SK-N-SH (cell line): ENCODE results near the gene ECEL1. TPM values are rescaled to one million over a fixed set of nuclear protein-coding genes. Genes with fewer than 3 reads are reported as not detected.
A peak's percentile ranks its signal among the peaks of the same experiment; 100 is the strongest.
"Not testable (repeated sequence)": the region's sequence is repeated elsewhere in the genome, so short reads cannot be mapped to it uniquely, and the experiment has no call there.

Experiments used
- CTCF ChIA-PET: fragments of 300-600, 350-600 bp; formaldehyde crosslinking; extraction: SDS; loops from one replicate; lab custom pipeline; 2021; lab: Yijun Ruan, JAX
- POLR2A ChIA-PET: fragments of 350-600 bp; sonication (Branson Sonifier 250); formaldehyde crosslinking; extraction: SDS; loops from one replicate; lab custom pipeline; 2020; ENCODE audit warnings: antibody characterized with exemption, inconsistent platforms; lab: Yijun Ruan, JAX
- DNase-seq: peaks from one replicate; pipeline ENCODE4 v3.0.0; 2012
- H2AFZ ChIP-seq: fragments of 200-600 bp; sonication (generic); 2 replicates; pipeline ENCODE4 v1.8.1; 2016; ENCODE audit warnings: antibody characterized with exemption, mild to moderate bottlenecking, low read depth
- H3F3A ChIP-seq: fragments of 200-600 bp; sonication (generic); replicated peaks from 2 replicates; pipeline ENCODE3; 2016; ENCODE audit warnings: antibody characterized with exemption, mild to moderate bottlenecking; ENCODE audit not compliant: insufficient read depth
- H3K27ac ChIP-seq, 2 experiments: fragments of 200-500 bp in 1 of 2; fragments of 200-600 bp in 1 of 2; sonication (Bioruptor generic) in 1 of 2; sonication (generic), shearing (Covaris generic) in 1 of 2; 2 replicates each; pipeline versions ENCODE4 v1.5.1 to v1.6.1; 2014 to 2016; ENCODE audit warnings: low read depth in 2 of 2, inconsistent platforms in 1 of 2, low read length in 1 of 2, mild to moderate bottlenecking in 1 of 2, mixed read lengths in 1 of 2
- H3K27me3 ChIP-seq: fragments of 200-600 bp; sonication (generic), shearing (Covaris generic); 2 replicates; pipeline ENCODE4 v1.6.1; 2016; ENCODE audit warnings: mixed run types; ENCODE audit not compliant: insufficient read depth
- H3K36me3 ChIP-seq, 2 experiments: fragments of 200-500 bp in 1 of 2; fragments of 200-600 bp in 1 of 2; sonication (Bioruptor generic) in 1 of 2; sonication (generic) in 1 of 2; replicated peaks in 1 of 2; 2 replicates each; pipeline versions ENCODE3 to v1.5.1; 2014 to 2016; ENCODE audit warnings: low read length in 1 of 2, mild to moderate bottlenecking in 1 of 2; ENCODE audit not compliant: insufficient read depth in 2 of 2, control insufficient read depth in 1 of 2
- H3K4me1 ChIP-seq, 2 experiments: fragments of 200-500 bp in 1 of 2; fragments of 200-600 bp in 1 of 2; sonication (Bioruptor generic) in 1 of 2; sonication (generic), shearing (Covaris generic) in 1 of 2; 2 replicates each; pipeline versions ENCODE4 v1.5.1 to v1.6.1; 2014 to 2016; ENCODE audit warnings: low read depth in 1 of 2, low read length in 1 of 2, mixed run types in 1 of 2; ENCODE audit not compliant: insufficient read depth in 2 of 2, control insufficient read depth in 1 of 2
- H3K4me2 ChIP-seq: fragments of 200-600 bp; sonication (generic), shearing (Covaris generic); 2 replicates; pipeline ENCODE4 v1.6.1; 2017; ENCODE audit warnings: mixed run types
- H3K4me3 ChIP-seq, 2 experiments: fragments of 200-500 bp in 1 of 2; fragments of 200-600 bp in 1 of 2; sonication (Bioruptor generic) in 1 of 2; sonication (generic), shearing (Covaris generic) in 1 of 2; 2 replicates each; pipeline versions ENCODE4 v1.5.1 to v1.8.1; 2014 to 2016; ENCODE audit warnings: low read depth in 2 of 2, inconsistent platforms in 1 of 2, low read length in 1 of 2, mild to moderate bottlenecking in 1 of 2, mixed read lengths in 1 of 2, moderate library complexity in 1 of 2
- H3K79me2 ChIP-seq: fragments of 200-600 bp; sonication (generic); 2 replicates; pipeline ENCODE4 v1.8.1; 2017; ENCODE audit warnings: mild to moderate bottlenecking; ENCODE audit not compliant: insufficient read depth
- H3K9ac ChIP-seq: fragments of 200-600 bp; sonication (generic); 2 replicates; pipeline ENCODE4 v1.6.1; 2017; ENCODE audit warnings: mixed run types
- H3K9me2 ChIP-seq: fragments of 200-600 bp; sonication (generic); 2 replicates; pipeline ENCODE4 v1.6.1; 2017; ENCODE audit warnings: mixed run types
- H3K9me3 ChIP-seq: fragments of 200-600 bp; sonication (generic); 2 replicates; pipeline ENCODE4 v1.6.1; 2017; ENCODE audit warnings: mixed run types, mild to moderate bottlenecking, moderate library complexity
- H4K20me1 ChIP-seq: fragments of 200-600 bp; sonication (generic); 2 replicates; pipeline ENCODE4 v1.6.1; 2017; ENCODE audit warnings: mild to moderate bottlenecking, mixed run types; ENCODE audit not compliant: insufficient read depth
- CTCF ChIP-seq: fragments of 200-600 bp; sonication (generic); IDR thresholded peaks from 2 replicates; pipeline ENCODE4 v1.6.1; 2017; ENCODE audit warnings: antibody characterized with exemption, mild to moderate bottlenecking, moderate library complexity
- ELF1 ChIP-seq: IDR thresholded peaks from 2 replicates; pipeline ENCODE4 v1.4.0; 2012
- EZH2phosphoT487 ChIP-seq: fragments of 200-600 bp; sonication (generic); IDR thresholded peaks from 2 replicates; pipeline ENCODE4 v1.6.1; 2017; ENCODE audit warnings: low read depth, mixed run types, mild to moderate bottlenecking, antibody characterized with exemption, moderate library complexity, borderline replicate concordance
- FOSL2 ChIP-seq: IDR thresholded peaks from 2 replicates; pipeline ENCODE4 v1.4.0; 2012; ENCODE audit warnings: low read depth, mild to moderate bottlenecking, moderate library complexity, borderline replicate concordance
- FOXJ3 ChIP-seq: sonication (generic); formaldehyde crosslinking; IDR thresholded peaks from 2 replicates; pipeline ENCODE4 v1.5.1; 2020; ENCODE audit warnings: mild to moderate bottlenecking, missing genetic modification reagents
- FOXM1 ChIP-seq: IDR thresholded peaks from 2 replicates; pipeline ENCODE4 v1.4.0; 2012; ENCODE audit warnings: low read depth, mild to moderate bottlenecking
- GATA2 ChIP-seq: sonication (generic); formaldehyde crosslinking; IDR thresholded peaks from 2 replicates; pipeline ENCODE4 v1.5.0; 2020; ENCODE audit warnings: mild to moderate bottlenecking, missing genetic modification reagents
- IRF3 ChIP-seq: fragments of 150-350 bp; IDR thresholded peaks from 2 replicates; pipeline ENCODE4 v1.6.1; 2016; ENCODE audit warnings: mild to moderate bottlenecking, low read depth, low read length
- JUND ChIP-seq: IDR thresholded peaks from 2 replicates; pipeline ENCODE4 v1.4.0; 2012
- MEF2A ChIP-seq: IDR thresholded peaks from 2 replicates; pipeline ENCODE4 v1.4.0; 2012; ENCODE audit warnings: low read depth, borderline replicate concordance
- MXI1 ChIP-seq: IDR thresholded peaks from 2 replicates; pipeline ENCODE4 v1.6.1; 2012; ENCODE audit warnings: mild to moderate bottlenecking, low read depth, low read length, improper control_type of control experiment
- NFIC ChIP-seq: IDR thresholded peaks from 2 replicates; pipeline ENCODE4 v1.4.0; 2012; ENCODE audit warnings: borderline replicate concordance
- PBX3 ChIP-seq: IDR thresholded peaks from 2 replicates; pipeline ENCODE4; 2012
- RCOR1 ChIP-seq: fragments of 150-350 bp; IDR thresholded peaks from 2 replicates; pipeline ENCODE4 v1.6.1; 2017; ENCODE audit warnings: antibody characterized with exemption, low read length
- RFX5 ChIP-seq: IDR thresholded peaks from 2 replicates; pipeline ENCODE4 v1.6.1; 2012; ENCODE audit warnings: mild to moderate bottlenecking, improper control_type of control experiment, low read length
- SMC3 ChIP-seq: IDR thresholded peaks from 2 replicates; pipeline ENCODE4 v1.6.1; 2012; ENCODE audit warnings: low read depth, low read length, improper control_type of control experiment
- TEAD4 ChIP-seq: IDR thresholded peaks from 2 replicates; pipeline ENCODE4 v1.4.0; 2012; ENCODE audit warnings: mild to moderate bottlenecking, borderline replicate concordance; ENCODE audit not compliant: insufficient read depth
- USF2 ChIP-seq: fragments of 150-350 bp; IDR thresholded peaks from 2 replicates; pipeline ENCODE4 v1.6.1; 2017; ENCODE audit warnings: antibody characterized with exemption, low read length, low read depth, borderline replicate concordance
- YY1 ChIP-seq: IDR thresholded peaks from 2 replicates; pipeline ENCODE4 v1.4.0; 2012; ENCODE audit warnings: low read depth, mild to moderate bottlenecking
- WGBS: methylation state at CpG from one replicate; pipeline ENCODE4 v1.1.6; 2017; ENCODE audit warnings: low lambda C conversion rate; 5-methylcytosine and 5-hydroxymethylcytosine counted together
- polyA plus RNA-seq, 3 experiments: library from polyadenylated mRNA; depleted of rRNA; stranded (reverse); fragments of >200 nt; gene quantifications; 2 replicates each; pipeline ENCODE4 v1.2.3, GENCODE V29; 2012

ECEL1 gene
- polyA plus RNA-seq, 1 of the 3 experiments (the other 2 are of a cell fraction): not detected

- no peak for TF ChIP-seq EZH2phosphoT487
- TF ChIP-seq NFIC: no peak
- no peak for TF ChIP-seq MXI1
- no peak for TF ChIP-seq MEF2A
- no peak for TF ChIP-seq RFX5
- no peak for TF ChIP-seq SMC3
- TF ChIP-seq PBX3: no peak
- no peak for TF ChIP-seq GATA2 (CRISPR knock-in tag)
- no peak for TF ChIP-seq RCOR1
- TF ChIP-seq JUND: no peak
- TF ChIP-seq CTCF: no peak
- no peak for TF ChIP-seq FOXJ3 (CRISPR knock-in tag)
- no peak for TF ChIP-seq USF2
- no peak for TF ChIP-seq YY1
- no peak for TF ChIP-seq IRF3
- TF ChIP-seq FOXM1: no peak
- TF ChIP-seq ELF1: no peak
- TF ChIP-seq TEAD4: no peak
- no peak for TF ChIP-seq FOSL2
- H4K20me1 ChIP-seq: no peaks in the 10 kb centered on the region
- CTCF ChIA-PET: interaction anchor here (1.3 kb wide), 2 partner anchors 15 to 548 kb away, joined by 3 to 4 read pairs; no protein-coding TSS in a partner anchor
- no peaks in the 10 kb centered on the region for H3K4me1 ChIP-seq
- H3K79me2 ChIP-seq: no peaks in the 10 kb centered on the region
- H3K36me3 ChIP-seq: no peaks in the 10 kb centered on the region
- peaks cover 5% of the 10 kb centered on the region for H3K27me3 ChIP-seq
- 40% methylated on average over 8 of the region's 9 CpGs for WGBS
- H3F3A ChIP-seq: no peaks in the 10 kb centered on the region
- H3K27ac ChIP-seq: no peak overlapping the region
- no peak overlapping the region for H3K4me2 ChIP-seq
- H3K9me2 ChIP-seq: no peaks in the 10 kb centered on the region
- H3K9me3 ChIP-seq: no peaks in the 10 kb centered on the region
- H3K9ac ChIP-seq: no peak overlapping the region
- no peak overlapping the region for H3K4me3 ChIP-seq
- DNase-seq: peak; percentile 8
- POLR2A ChIA-PET: no interaction called here
- H2AFZ ChIP-seq: no peak overlapping the region
Observed at GRCh38 chr2:232454630-232455029, 33.0 kb downstream of the ECEL1 start.

- CTCF ChIA-PET: interaction anchor here (1.2 to 10.0 kb wide), 2 partner anchors 71 to 522 kb away, joined by 3 to 196 read pairs; partner anchors contain the start of genes CHRND and PRSS56
- H3K4me3 ChIP-seq, H3K4me2 ChIP-seq, H3K27me3 ChIP-seq, POLR2A ChIA-PET, H3K4me1 ChIP-seq, H3K9me3 ChIP-seq, H2AFZ ChIP-seq, H3K9me2 ChIP-seq, H3K9ac ChIP-seq, H3K79me2 ChIP-seq, H4K20me1 ChIP-seq, H3K36me3 ChIP-seq, H3K27ac ChIP-seq, DNase-seq, H3F3A ChIP-seq: not testable (repeated sequence)
- WGBS: 59% methylated on average over 2 of the region's 3 CpGs
Observed at GRCh38 chr2:232451645-232452044, 36.0 kb downstream of the ECEL1 start.
